NCI-H2227 treated with DMSO at 0.1 percent for 48 hours (cell line): Measurements from ENCODE around the gene ZNF28.
"Not testable (repeated sequence)": the region's sequence is repeated elsewhere in the genome, so short reads cannot be mapped to it uniquely, and the experiment has no call there.

Experiments
- DNase-seq: peaks from one replicate; lab custom pipeline; 2025; lab: John Stamatoyannopoulos, UW

ZNF28 gene

GRCh38 chr19:52821204-52821960, at the start of gene ZNF28:
Gene ZNF28 (minus strand): TSS chr19:52821633. CDS start chr19:52817958, 3,675 bp downstream.
- DNase-seq: peak; percentile 79

DNA sequence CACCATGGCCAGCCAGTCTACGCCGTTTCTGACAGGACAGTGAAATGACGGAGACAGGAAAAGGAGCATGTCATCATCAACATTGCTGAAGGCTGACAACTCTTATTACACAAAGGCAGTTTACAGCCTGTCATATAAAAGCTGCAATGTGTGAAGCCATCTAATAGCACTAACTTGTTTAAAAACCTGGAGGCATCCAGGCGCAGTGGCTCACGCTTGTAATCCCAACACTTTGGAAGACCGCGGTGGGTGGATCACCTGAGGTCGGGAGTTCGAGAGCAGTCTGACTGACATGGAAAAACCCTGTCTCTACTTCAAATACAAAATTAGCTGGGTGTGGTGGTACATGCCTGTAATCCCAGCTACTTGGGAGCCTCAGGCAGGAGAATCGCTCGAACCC, 46.6 kb upstream of the ZNF28 start:
- not testable (repeated sequence) for DNase-seq

DNA sequence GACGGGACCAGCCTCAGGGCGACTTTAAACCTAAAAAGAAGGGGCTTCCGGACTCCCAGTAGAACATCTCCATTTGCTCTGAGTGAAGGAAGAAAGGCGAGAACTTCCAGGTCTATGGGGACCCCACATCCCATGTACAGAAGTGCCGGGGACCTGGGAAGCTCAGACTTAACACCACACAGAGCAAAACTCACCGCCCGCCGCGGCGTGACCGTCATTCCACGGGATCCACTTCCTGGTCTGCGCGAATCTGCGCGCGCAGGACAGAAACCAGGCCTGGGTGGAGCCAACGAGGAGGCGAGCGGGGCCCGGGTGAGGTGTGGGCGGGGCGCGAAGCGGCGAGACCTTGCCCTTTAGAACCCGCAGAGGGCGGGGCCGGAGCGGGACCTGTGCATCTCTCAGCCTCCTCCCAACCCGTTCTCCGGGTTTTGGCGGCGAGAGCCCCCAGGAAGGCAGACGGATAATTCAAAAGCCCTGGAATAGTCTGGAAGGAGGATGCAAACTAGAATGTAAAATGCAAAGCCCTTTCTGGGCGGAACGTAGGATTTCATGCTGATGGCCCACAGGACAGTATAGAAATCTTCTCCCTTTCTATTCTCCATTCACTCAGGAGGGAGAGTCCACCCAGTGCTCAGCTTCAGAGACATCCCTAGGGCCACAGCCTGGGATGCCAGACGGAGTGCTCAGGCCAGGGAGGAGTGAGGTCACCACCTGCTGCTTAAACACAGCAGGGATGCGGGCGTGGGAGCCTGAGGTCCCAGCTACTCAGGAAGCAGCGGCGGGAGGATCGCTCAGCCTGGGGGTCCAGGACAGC, 36.2 kb upstream of the ZNF28 start, which contains the start of gene ZNF468:
ZNF468 (minus strand) TSS at position 242 of the 814 bp plus-strand sequence. CDS start 3,347 bp downstream, outside the sequence.
- peak; percentile 95 for DNase-seq

GRCh38 chr19:52856540-52857377, 35.3 kb upstream of the ZNF28 start:
- DNase-seq: not testable (repeated sequence)

GRCh38 chr19:52847352-52847751, 25.9 kb upstream of the ZNF28 start:
- not testable (repeated sequence) for DNase-seq

DNA sequence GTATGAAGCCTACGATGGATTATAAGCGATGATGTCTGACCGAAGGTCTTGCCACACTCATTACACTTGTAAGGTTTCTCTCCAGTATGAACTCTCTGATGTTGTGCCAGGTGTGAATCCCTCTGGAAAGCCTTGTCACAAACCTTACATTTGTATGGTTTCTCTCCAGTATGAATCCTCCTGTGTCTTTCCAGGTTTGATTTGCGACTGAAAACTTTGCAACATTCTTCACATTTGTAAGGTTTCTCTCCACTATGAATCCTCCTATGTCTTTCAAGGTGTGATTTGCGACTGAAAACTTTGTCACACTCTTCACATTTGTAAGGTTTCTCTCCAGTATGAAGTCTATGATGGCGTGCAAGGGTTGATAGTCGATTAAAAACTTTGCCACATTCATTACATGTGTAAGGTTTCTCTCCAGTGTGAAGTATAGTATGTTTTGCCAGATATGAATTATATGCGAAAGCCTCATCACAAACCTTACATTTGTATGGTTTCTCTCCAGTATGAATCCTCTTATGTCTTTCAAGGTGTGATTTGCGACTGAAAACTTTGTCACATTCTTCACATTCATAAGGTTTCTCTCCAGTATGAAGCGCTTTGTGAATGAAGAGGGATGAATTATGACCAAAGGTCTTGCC, 19.5 kb upstream of the ZNF28 start:
- not testable (repeated sequence) for DNase-seq

- DNase-seq: not testable (repeated sequence)
These were observed 12.9 kb upstream of the ZNF28 start for GRCh38 chr19:52834289-52834688.

GRCh38 chr19:52833541-52833940, 12.1 kb upstream of the ZNF28 start:
- not testable (repeated sequence) for DNase-seq

GRCh38 chr19:52829866-52830265, 8.4 kb upstream of the ZNF28 start:
- not testable (repeated sequence) for DNase-seq

GRCh38 chr19:52825765-52826164, 4.3 kb upstream of the ZNF28 start:
- no peak for DNase-seq

- no peak for DNase-seq
These were observed 2.2 kb upstream of the ZNF28 start for GRCh38 chr19:52823676-52824075.

GRCh38 chr19:52820472-52821203, 795 bp downstream of the ZNF28 start:
- DNase-seq: peak; percentile 40

GRCh38 chr19:52809801-52810200, 11.6 kb downstream of the ZNF28 start:
- no peak for DNase-seq

DNA sequence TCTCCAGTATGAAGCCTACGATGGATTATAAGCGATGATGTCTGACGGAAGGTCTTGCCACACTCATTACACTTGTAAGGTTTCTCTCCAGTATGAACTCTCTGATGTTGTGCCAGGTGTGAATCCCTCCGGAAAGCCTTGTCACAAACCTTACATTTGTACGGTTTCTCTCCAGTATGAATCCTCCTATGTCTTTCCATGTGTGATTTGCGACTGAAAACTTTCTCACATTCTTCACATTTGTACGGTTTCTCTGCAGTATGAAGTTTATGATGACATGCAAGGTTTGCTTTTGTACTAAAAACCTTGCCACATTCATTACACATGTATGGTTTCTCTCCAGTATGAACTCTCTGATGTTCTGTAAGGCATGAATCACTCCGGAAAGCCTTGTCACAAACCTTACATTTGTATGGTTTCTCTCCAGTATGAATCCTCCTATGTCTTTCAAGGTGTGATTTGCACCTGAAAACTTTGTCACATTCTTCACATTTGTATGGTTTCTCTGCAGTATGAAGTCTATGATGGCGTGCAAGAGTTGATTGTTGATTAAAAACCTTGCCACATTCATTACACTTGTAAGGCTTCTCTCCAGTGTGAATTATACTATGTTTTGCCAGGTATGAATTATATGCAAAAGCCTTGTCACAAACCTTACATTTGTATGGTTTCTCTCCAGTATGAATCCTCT, 21.3 kb downstream of the ZNF28 start:
- DNase-seq: not testable (repeated sequence)

DNA sequence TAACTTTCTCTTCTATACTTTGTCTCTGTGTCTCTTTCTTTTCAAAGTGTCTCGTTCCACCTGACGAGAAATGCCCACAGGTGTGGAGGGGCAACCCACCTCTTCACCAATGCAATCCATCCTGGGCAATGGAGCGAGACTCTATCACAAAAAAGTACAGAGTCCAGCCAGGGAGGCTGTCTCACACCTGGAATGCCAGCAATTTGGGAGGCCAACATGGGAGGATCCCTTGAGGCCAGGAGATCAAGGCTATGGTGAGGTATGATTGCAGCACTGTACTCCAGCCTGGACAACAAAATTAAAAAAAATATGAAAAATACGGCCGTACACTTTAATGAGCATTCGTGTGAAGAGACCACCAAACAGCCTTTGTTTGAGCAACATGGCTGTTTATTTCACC, 32.0 kb downstream of the ZNF28 start:
- no peak for DNase-seq

- DNase-seq: not testable (repeated sequence)
These were observed 34.7 kb downstream of the ZNF28 start, which contains the start of gene ZNF600 for GRCh38 chr19:52786464-52787354. Gene ZNF600 (minus strand): TSS chr19:52786791. CDS start chr19:52778888, 7,903 bp downstream.

DNA sequence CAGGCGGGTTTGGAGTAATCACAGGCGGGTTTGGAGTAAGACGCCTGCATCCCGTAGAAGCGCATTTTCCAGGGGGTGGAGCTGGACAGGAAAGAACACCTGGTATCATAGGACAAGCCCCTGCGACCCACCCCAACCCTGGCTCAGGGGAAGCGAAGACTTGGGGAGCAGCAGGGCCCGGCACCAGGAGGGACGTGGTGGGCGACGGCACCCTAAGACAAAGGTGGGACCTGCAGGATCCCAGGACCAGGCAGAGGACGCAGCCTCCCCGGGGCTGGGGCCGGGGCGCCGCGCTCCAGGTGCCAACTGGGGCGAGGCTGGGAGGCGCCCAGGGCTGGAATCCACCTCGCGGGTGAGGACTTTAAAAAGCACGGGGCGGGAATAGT, 35.4 kb downstream of the ZNF28 start:
- DNase-seq: no peak

- DNase-seq: no peak
These were observed 35.9 kb downstream of the ZNF28 start for GRCh38 chr19:52785506-52785905.

- DNase-seq: not testable (repeated sequence)
These were observed 38.6 kb downstream of the ZNF28 start for GRCh38 chr19:52782864-52783263.
